Esophagus muscularis mucosa (tissue), 4 donors: ENCODE data around the gene CORIN. TPM values are rescaled to one million over a fixed set of nuclear protein-coding genes. Genes with fewer than 3 reads are reported as not detected.

Experiments used
- DNase-seq: peaks from one replicate; pipeline ENCODE4 v3.0.0-alpha.2; 2017; ENCODE audit errors: extremely low spot score
- H3K27ac ChIP-seq, 4 donors: fragments of 200-600 bp; sonication (generic); replicated peaks in 1 of 4; 1 replicate in 3 of 4; 2 replicates in 1 of 4; pipeline ENCODE4 v1.5.1; 2016 to 2019; ENCODE audit warnings: mild to moderate bottlenecking in 1 of 4
- H3K27me3 ChIP-seq, 4 donors: fragments of 200-600 bp; sonication (generic); one replicate each; pipeline versions ENCODE4 v1.5.1 to v1.6.0; 2016 to 2019
- H3K36me3 ChIP-seq, 4 donors: fragments of 200-600 bp; sonication (generic); one replicate each; pipeline ENCODE4 v1.5.1; 2016 to 2019
- H3K4me1 ChIP-seq, 4 donors: fragments of 200-600 bp; sonication (generic); one replicate each; pipeline ENCODE4 v1.5.1; 2016 to 2019
- H3K4me3 ChIP-seq, 4 donors: fragments of 200-600 bp; sonication (generic); 1 replicate in 2 of 4; 2 replicates in 2 of 4; pipeline ENCODE4 v1.5.1; 2016 to 2019; ENCODE audit warnings: mild to moderate bottlenecking in 4 of 4, moderate library complexity in 1 of 4
- H3K9me3 ChIP-seq, 4 donors: fragments of 200-600 bp; sonication (generic); 1 replicate in 3 of 4; 2 replicates in 1 of 4; pipeline ENCODE4 v1.5.1; 2016 to 2019
- EP300 ChIP-seq: sonication (generic); formaldehyde crosslinking; IDR thresholded peaks from one replicate; pipeline ENCODE4 v1.6.1; 2017; ENCODE audit warnings: antibody characterized with exemption
- POLR2A ChIP-seq: fragments of 450-650 bp; IDR thresholded peaks from one replicate; pipeline ENCODE4 v1.6.1; 2017; ENCODE audit warnings: antibody characterized with exemption, moderate library complexity, mild to moderate bottlenecking, low read depth
- POLR2AphosphoS5 ChIP-seq, 2 donors: sonication (generic); formaldehyde crosslinking; IDR thresholded peaks; one replicate each; pipeline ENCODE4 v1.6.1; 2017; ENCODE audit warnings: antibody characterized with exemption in 2 of 2
- WGBS: methylation state at CpG from one replicate; pipeline ENCODE4 v1.1.5; 2018; 5-methylcytosine and 5-hydroxymethylcytosine counted together
- intact Hi-C: fragments of 100-400 bp; cut with DNase I; formaldehyde crosslinking; loops from one replicate; pipeline ENCODE4 v1.15.1; 2023
- total RNA-seq, 4 donors: library from RNA; depleted of rRNA; stranded (reverse); fragments of >200 nt; gene quantifications; one replicate each; pipeline versions ENCODE4 v1.1.0 to v1.2.1, GENCODE V29; 2016
- TF ChIP-seq, protein P1 (sequence below), 3 experiments: fragments of 200-600 bp in 2 of 3; fragments of 450-650 bp in 1 of 3; sonication (generic) in 2 of 3; IDR thresholded peaks; one replicate each; pipeline ENCODE4 v1.5.1; 2017 to 2019; ENCODE audit warnings: antibody characterized with exemption in 3 of 3, mild to moderate bottlenecking in 2 of 3, moderate library complexity in 1 of 3

The CORIN gene
- total RNA-seq, 4 donors from 2014 or later, result 1.2 to 4.8 (median 2.8) TPM

- DNase-seq, result no peak
- no peaks in the 10 kb centered on the region for H3K36me3 ChIP-seq
- WGBS, result 64% methylated on average over 4 of the region's 4 CpGs
- no peaks in the 10 kb centered on the region for H3K27me3 ChIP-seq
- H3K27ac ChIP-seq, result no peak overlapping the region
- H3K4me1 ChIP-seq, result peaks cover 0 to 3% (median 0%) of the 10 kb centered on the region in 4 donors
- no peaks in the 10 kb centered on the region for H3K9me3 ChIP-seq
- intact Hi-C loops, result no loop called here
- TF ChIP-seq EP300, result no peak
- TF ChIP-seq POLR2A, result no peak
- TF ChIP-seq POLR2AphosphoS5 (IDR thresholded peaks at IDR 0.05), result no peak
- TF ChIP-seq, protein P1, sequence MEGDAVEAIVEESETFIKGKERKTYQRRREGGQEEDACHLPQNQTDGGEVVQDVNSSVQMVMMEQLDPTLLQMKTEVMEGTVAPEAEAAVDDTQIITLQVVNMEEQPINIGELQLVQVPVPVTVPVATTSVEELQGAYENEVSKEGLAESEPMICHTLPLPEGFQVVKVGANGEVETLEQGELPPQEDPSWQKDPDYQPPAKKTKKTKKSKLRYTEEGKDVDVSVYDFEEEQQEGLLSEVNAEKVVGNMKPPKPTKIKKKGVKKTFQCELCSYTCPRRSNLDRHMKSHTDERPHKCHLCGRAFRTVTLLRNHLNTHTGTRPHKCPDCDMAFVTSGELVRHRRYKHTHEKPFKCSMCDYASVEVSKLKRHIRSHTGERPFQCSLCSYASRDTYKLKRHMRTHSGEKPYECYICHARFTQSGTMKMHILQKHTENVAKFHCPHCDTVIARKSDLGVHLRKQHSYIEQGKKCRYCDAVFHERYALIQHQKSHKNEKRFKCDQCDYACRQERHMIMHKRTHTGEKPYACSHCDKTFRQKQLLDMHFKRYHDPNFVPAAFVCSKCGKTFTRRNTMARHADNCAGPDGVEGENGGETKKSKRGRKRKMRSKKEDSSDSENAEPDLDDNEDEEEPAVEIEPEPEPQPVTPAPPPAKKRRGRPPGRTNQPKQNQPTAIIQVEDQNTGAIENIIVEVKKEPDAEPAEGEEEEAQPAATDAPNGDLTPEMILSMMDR (IDR thresholded peaks at IDR 0.05), result no peak
- H3K4me3 ChIP-seq, result no peak overlapping the region
Measured at GRCh38 chr4:47612116-47613023, 225.5 kb downstream of the CORIN start.

DNA sequence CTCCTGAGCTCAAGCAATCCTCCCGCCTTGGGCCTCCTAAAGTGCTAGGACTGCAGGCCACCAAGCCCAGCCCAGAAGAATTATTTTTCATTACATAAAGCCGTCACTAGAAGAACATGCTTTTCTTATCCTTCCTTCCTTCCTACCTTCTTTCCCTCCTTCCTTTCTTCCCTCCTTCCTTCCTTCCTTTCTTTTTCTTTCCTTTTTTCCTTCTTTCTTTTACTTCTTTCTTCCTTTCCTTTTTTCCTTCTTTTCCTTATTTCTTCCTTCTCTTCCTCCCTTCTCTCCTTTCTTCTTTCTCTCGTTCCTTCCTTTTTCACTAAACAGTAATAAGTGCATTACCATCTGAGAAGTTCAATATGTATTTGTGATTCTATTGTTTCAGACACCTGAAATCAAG is 231.4 kb downstream of the CORIN start:
- WGBS, result 96% methylated on average over 3 of the region's 3 CpGs
- intact Hi-C loops, result no loop called here

DNA sequence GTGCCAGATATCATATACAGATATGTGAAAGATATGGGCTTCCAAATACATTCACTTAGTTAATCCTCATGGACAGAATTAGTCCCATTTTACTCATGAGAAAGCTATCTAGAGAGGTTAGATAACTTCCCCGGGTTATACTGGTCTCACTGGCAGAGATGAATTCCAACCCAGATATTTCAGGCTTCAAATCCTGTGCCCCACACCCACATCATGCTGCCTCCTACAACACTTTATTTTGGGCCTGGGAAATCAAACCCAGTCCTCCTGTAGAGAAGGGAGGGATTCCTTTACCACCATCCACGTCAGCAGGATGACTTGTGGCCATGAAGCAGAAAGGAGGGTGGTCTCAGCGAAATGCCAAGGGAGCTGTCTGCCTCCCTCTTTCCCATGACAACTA is 239.0 kb downstream of the CORIN start:
- no peak for DNase-seq
- WGBS, result 97% methylated on average over 3 of the region's 3 CpGs
- Histone ChIP-seq H3K4me3 (no peak overlapping the region), H3K27ac (no peak overlapping the region), H3K9me3 (peaks cover 0 to 6% (median 0%) of the 10 kb centered on the region in 4 donors), H3K27me3 (no peaks in the 10 kb centered on the region), H3K36me3 (peaks cover 0 to 11% (median 3%) of the 10 kb centered on the region in 4 donors), H3K4me1 (peaks cover 0 to 6% (median 2%) of the 10 kb centered on the region in 4 donors)
- TF ChIP-seq, protein P1 (IDR thresholded peaks at IDR 0.05), result no peak
- TF ChIP-seq POLR2A (no peak), POLR2AphosphoS5 (IDR thresholded peaks at IDR 0.05) (no peak), EP300 (no peak)
- intact Hi-C loops, result no loop called here

More for the DNA sequence above, 231.4 kb downstream of the CORIN start:
- H3K9me3 ChIP-seq, result peaks cover 0 to 6% (median 0%) of the 10 kb centered on the region in 4 donors
- H3K27ac ChIP-seq, result no peak overlapping the region
- no peak for TF ChIP-seq EP300
- TF ChIP-seq POLR2A, result no peak
- TF ChIP-seq POLR2AphosphoS5 (IDR thresholded peaks at IDR 0.05), result no peak
- TF ChIP-seq, protein P1 (IDR thresholded peaks at IDR 0.05), result no peak
- H3K4me1 ChIP-seq, result peaks cover 0 to 3% (median 0%) of the 10 kb centered on the region in 4 donors
- H3K36me3 ChIP-seq, result peaks cover 0 to 11% (median 0%) of the 10 kb centered on the region in 4 donors
- H3K4me3 ChIP-seq, result no peak overlapping the region
- no peaks in the 10 kb centered on the region for H3K27me3 ChIP-seq
- no peak for DNase-seq

DNA sequence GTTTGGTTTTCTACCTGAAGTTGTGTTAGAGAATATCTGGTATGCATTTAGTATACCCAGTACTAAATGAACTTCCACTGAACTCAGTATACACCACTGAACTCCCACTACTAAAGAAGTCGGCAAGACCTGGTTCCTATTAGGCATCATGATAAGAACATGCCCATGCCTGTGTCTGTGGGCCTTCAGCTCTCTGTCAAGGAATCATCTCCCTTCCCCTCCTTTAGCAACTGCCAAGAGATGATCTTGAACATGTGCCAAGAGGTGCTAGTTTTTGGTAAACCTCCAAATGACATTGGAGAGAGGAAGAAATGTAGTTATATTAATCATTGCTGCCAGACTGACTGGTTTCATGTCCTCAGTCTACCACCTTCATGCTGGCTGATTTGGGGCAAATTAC is 239.5 kb downstream of the CORIN start:
- H3K4me3 ChIP-seq, result no peak overlapping the region
- TF ChIP-seq, protein P1 (IDR thresholded peaks at IDR 0.05), result no peak
- TF ChIP-seq POLR2A, result no peak
- TF ChIP-seq EP300, result no peak
- no peak for TF ChIP-seq POLR2AphosphoS5 (IDR thresholded peaks at IDR 0.05)
- DNase-seq, result no peak
- peaks cover 0 to 9% (median 3%) of the 10 kb centered on the region in 4 donors for H3K36me3 ChIP-seq
- H3K4me1 ChIP-seq, result peaks cover 0 to 6% (median 2%) of the 10 kb centered on the region in 4 donors
- 60% methylated on average over 1 of the region's 1 CpG for WGBS
- H3K27ac ChIP-seq, result no peak overlapping the region
- intact Hi-C loops, result no loop called here
- H3K27me3 ChIP-seq, result no peaks in the 10 kb centered on the region
- peaks cover 0 to 6% (median 0%) of the 10 kb centered on the region in 4 donors for H3K9me3 ChIP-seq
